Mucosa of descending colon (tissue), 3 donors: ENCODE data around the gene PMIS2. TPM values are rescaled to one million over a fixed set of nuclear protein-coding genes. Genes with fewer than 3 reads are reported as not detected.

Source experiments
- ATAC-seq: fragments of 200-7000 bp; cut with Tn5 transposase; one replicate; pipeline ENCODE4 v1.9.1; 2020; ENCODE audit warnings: mild to moderate bottlenecking, moderate library complexity
- DNase-seq, 3 donors: peaks; one replicate each; pipeline ENCODE4 v3.0.0-alpha.2; 2020
- H3K36me3 ChIP-seq: fragments of 200-600 bp; one replicate; pipeline ENCODE4 v1.8.0; 2021; ENCODE audit warnings: low read depth, mild to moderate bottlenecking
- H3K4me1 ChIP-seq: fragments of 200-600 bp; one replicate; pipeline ENCODE4 v1.8.0; 2021; ENCODE audit warnings: low read depth, mild to moderate bottlenecking
- H3K4me3 ChIP-seq: fragments of 200-600 bp; one replicate; pipeline ENCODE4 v1.8.0; 2021; ENCODE audit warnings: mild to moderate bottlenecking
- H3K9me3 ChIP-seq: fragments of 200-600 bp; one replicate; pipeline ENCODE4 v1.8.0; 2021; ENCODE audit warnings: mild to moderate bottlenecking
- intact Hi-C, 2 donors: fragments of 100-400 bp; cut with DNase I in 1 of 2; cut with micrococcal nuclease in 1 of 2; formaldehyde crosslinking; loops; one replicate each; pipeline versions ENCODE4 v1.11.0 to v1.11.1; 2022; cut with DNase I, micrococcal nuclease
- total RNA-seq, 3 donors: library from RNA; stranded (reverse); fragmentation: NEBNext Ultra II Directional in 2 of 3; extraction: Animal tissue kit (Norgen Biotek cat#: 25700) in 2 of 3; gene quantifications; one replicate each; pipeline versions ENCODE4 v1.2.1 to v1.2.4, GENCODE V29; 2021 to 2023
- TF ChIP-seq, protein P1 (sequence below): fragments of 200-600 bp; IDR thresholded peaks from one replicate; pipeline ENCODE4 v1.8.0; 2022; ENCODE audit warnings: antibody characterized with exemption, mild to moderate bottlenecking
- donor health status: DM: no; HTN: no; CAD: no; lungs with moderate emphysema.
- donor health status: DM: no; HTN: no; CAD: no.
- donor health status: DM: no; HTN: yes; CAD: no.

PMIS2 gene
- total RNA-seq, 3 donors from 2014 or later: not detected

DNA sequence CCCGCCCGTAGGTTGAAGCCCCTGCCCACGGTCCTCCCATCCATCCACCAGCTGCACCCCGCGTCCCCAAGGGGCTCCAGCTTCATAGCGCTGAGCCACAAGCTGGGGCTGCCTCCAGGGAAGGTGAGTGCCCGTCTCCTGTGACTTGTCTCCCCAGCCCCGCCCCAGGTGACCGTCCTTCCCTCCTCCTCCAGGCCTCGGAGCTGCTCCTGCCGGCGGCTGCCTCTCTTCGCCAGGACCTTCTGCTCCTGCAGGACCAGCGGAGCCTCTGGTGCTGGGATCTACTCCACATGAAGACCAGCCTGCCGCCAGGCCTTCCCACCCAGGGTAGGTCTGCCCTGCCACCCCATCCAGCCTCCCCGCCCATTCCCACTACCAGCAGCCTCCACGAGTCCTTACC is 34.0 kb downstream of the PMIS2 start:
- DNase-seq (no peak), ATAC-seq (no peak)
- intact Hi-C loops: no loop called here
- Histone ChIP-seq H3K36me3 (no peaks in the 10 kb centered on the region), H3K9me3 (no peaks in the 10 kb centered on the region), H3K4me3 (no peak overlapping the region), H3K4me1 (no peaks in the 10 kb centered on the region)
- TF ChIP-seq, protein P1, sequence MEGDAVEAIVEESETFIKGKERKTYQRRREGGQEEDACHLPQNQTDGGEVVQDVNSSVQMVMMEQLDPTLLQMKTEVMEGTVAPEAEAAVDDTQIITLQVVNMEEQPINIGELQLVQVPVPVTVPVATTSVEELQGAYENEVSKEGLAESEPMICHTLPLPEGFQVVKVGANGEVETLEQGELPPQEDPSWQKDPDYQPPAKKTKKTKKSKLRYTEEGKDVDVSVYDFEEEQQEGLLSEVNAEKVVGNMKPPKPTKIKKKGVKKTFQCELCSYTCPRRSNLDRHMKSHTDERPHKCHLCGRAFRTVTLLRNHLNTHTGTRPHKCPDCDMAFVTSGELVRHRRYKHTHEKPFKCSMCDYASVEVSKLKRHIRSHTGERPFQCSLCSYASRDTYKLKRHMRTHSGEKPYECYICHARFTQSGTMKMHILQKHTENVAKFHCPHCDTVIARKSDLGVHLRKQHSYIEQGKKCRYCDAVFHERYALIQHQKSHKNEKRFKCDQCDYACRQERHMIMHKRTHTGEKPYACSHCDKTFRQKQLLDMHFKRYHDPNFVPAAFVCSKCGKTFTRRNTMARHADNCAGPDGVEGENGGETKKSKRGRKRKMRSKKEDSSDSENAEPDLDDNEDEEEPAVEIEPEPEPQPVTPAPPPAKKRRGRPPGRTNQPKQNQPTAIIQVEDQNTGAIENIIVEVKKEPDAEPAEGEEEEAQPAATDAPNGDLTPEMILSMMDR: no peak

DNA sequence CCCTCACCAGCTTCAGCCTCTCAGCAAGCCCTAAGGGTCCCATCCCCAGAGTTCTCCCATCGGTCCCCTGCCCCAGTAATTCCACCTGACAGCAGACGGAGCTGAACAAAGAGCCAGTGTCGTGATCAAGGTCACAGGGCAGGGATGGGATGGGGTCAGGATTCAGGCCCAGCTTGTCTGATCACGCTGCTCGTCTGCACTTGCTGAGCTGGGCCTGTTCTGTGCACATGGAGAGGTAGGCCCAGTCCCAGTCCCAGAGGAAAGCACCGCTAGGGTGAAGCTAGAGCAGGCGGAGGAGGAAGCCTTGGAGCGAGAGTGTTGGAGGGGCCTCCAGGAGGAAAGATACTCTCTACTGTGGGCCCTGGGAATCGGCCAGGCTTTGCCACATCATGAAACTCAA is 35.7 kb downstream of the PMIS2 start:
- Histone ChIP-seq H3K9me3 (no peaks in the 10 kb centered on the region), H3K4me1 (no peaks in the 10 kb centered on the region), H3K4me3 (no peak overlapping the region), H3K36me3 (no peaks in the 10 kb centered on the region)
- ATAC-seq (no peak), DNase-seq (no peak)
- TF ChIP-seq, protein P1: no peak
- intact Hi-C loops: no loop called here

GRCh38 chr19:35622750-35623149 is 36.8 kb downstream of the PMIS2 start:
- no peaks in the 10 kb centered on the region for H3K9me3 ChIP-seq
- no peaks in the 10 kb centered on the region for H3K4me1 ChIP-seq
- ATAC-seq (no peak), DNase-seq (no peak)
- intact Hi-C loops: no loop called here
- no peaks in the 10 kb centered on the region for H3K36me3 ChIP-seq
- no peak overlapping the region for H3K4me3 ChIP-seq
- TF ChIP-seq, protein P1: no peak

GRCh38 chr19:35623327-35624010 is 37.5 kb downstream of the PMIS2 start:
- no peak overlapping the region for H3K4me3 ChIP-seq
- H3K36me3 ChIP-seq: no peaks in the 10 kb centered on the region
- ATAC-seq (no peak), DNase-seq (no peak)
- H3K9me3 ChIP-seq: no peaks in the 10 kb centered on the region
- intact Hi-C loops: no loop called here
- TF ChIP-seq, protein P1: no peak
- H3K4me1 ChIP-seq: no peaks in the 10 kb centered on the region

GRCh38 chr19:35628264-35628564 is 42.2 kb downstream of the PMIS2 start:
- no peak for DNase-seq
- intact Hi-C loops: no loop called here
- Histone ChIP-seq H3K4me1 (peaks cover 9% of the 10 kb centered on the region), H3K36me3 (peaks cover 4% of the 10 kb centered on the region), H3K9me3 (no peaks in the 10 kb centered on the region), H3K4me3 (peak overlapping the region; percentile 94)
- TF ChIP-seq, protein P1: no peak
- no peak for ATAC-seq
